HCT116 (cell line): Measurements from ENCODE around the gene PRPF31.

ENCODE experiments used
- CEBPB ChIP-seq: IDR thresholded peaks from 2 replicates; pipeline ENCODE4 v1.6.1; 2012; ENCODE audit warnings: low read depth
- EGR1 ChIP-seq: IDR thresholded peaks from 2 replicates; pipeline ENCODE4 v1.6.1; 2012; ENCODE audit warnings: low read depth
- EZH2 ChIP-seq: fragments of 200-600 bp; sonication (generic); IDR thresholded peaks from 2 replicates; pipeline ENCODE4 v1.6.1; 2017; ENCODE audit warnings: antibody characterized with exemption, mixed run types
- EZH2phosphoT487 ChIP-seq: fragments of 200-600 bp; IDR thresholded peaks from 2 replicates; pipeline ENCODE4 v1.6.1; 2018; ENCODE audit warnings: antibody characterized with exemption, borderline replicate concordance
- POLR2A ChIP-seq: IDR thresholded peaks from 2 replicates; pipeline ENCODE4 v1.7.0; 2011; ENCODE audit warnings: borderline replicate concordance; ENCODE audit not compliant: insufficient read depth, insufficient read length; ENCODE audit errors: extremely low read depth
- REST ChIP-seq: IDR thresholded peaks from 2 replicates; pipeline ENCODE4 v1.6.1; 2012; ENCODE audit warnings: low read depth
- TCF7L2 ChIP-seq: IDR thresholded peaks from 2 replicates; pipeline ENCODE4 v1.7.0; 2011; ENCODE audit warnings: borderline replicate concordance, inconsistent platforms; ENCODE audit not compliant: insufficient read depth, insufficient read length; ENCODE audit errors: extremely low read depth
- ZFX ChIP-seq: fragments of 450-650 bp; IDR thresholded peaks from 2 replicates; pipeline ENCODE4 v1.6.1; 2017
- TF ChIP-seq, protein P1 (sequence below), 3 experiments: fragments of 200-600 bp in 1 of 3; sonication (generic) in 1 of 3; IDR thresholded peaks in 2 of 3; conservative IDR thresholded peaks in 1 of 3; 2 replicates each; pipeline ENCODE4 v1.5.1; 2012 to 2017; ENCODE audit warnings: low read depth in 2 of 3, low read length in 2 of 3, antibody characterized with exemption in 1 of 3, borderline replicate concordance in 1 of 3, control low read depth in 1 of 3, mild to moderate bottlenecking in 1 of 3, mixed read lengths in 1 of 3, mixed run types in 1 of 3, moderate library complexity in 1 of 3; ENCODE audit not compliant: insufficient read depth in 1 of 3
- TF ChIP-seq, protein P2 (sequence below): IDR thresholded peaks from 2 replicates; pipeline ENCODE4 v1.6.1; 2011; ENCODE audit warnings: mild to moderate bottlenecking, low read length, moderate library complexity; ENCODE audit not compliant: insufficient replicate concordance; ENCODE audit errors: extremely low read depth
- TF ChIP-seq, protein P3 (sequence below): IDR thresholded peaks from 2 replicates; pipeline ENCODE4 v1.6.1; 2012

GRCh38 chr19:54142166-54142780 is 26.7 kb downstream of the PRPF31 start:
- TF ChIP-seq, protein P1, sequence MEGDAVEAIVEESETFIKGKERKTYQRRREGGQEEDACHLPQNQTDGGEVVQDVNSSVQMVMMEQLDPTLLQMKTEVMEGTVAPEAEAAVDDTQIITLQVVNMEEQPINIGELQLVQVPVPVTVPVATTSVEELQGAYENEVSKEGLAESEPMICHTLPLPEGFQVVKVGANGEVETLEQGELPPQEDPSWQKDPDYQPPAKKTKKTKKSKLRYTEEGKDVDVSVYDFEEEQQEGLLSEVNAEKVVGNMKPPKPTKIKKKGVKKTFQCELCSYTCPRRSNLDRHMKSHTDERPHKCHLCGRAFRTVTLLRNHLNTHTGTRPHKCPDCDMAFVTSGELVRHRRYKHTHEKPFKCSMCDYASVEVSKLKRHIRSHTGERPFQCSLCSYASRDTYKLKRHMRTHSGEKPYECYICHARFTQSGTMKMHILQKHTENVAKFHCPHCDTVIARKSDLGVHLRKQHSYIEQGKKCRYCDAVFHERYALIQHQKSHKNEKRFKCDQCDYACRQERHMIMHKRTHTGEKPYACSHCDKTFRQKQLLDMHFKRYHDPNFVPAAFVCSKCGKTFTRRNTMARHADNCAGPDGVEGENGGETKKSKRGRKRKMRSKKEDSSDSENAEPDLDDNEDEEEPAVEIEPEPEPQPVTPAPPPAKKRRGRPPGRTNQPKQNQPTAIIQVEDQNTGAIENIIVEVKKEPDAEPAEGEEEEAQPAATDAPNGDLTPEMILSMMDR (IDR thresholded peaks at IDR 0.05 in 2 of 3, conservative IDR thresholded peaks at IDR 0.05 in 1 of 3; ENCODE audit: borderline replicate concordance in 1 of 3, insufficient read depth in 1 of 3, low read depth in 2 of 3, low read length in 2 of 3), result no peak
- TF ChIP-seq EZH2phosphoT487 (no peak), REST (no peak), ZFX (no peak), CEBPB (no peak), TCF7L2 (no peak), EGR1 (no peak), EZH2 (no peak), POLR2A (no peak)
- TF ChIP-seq, protein P2, sequence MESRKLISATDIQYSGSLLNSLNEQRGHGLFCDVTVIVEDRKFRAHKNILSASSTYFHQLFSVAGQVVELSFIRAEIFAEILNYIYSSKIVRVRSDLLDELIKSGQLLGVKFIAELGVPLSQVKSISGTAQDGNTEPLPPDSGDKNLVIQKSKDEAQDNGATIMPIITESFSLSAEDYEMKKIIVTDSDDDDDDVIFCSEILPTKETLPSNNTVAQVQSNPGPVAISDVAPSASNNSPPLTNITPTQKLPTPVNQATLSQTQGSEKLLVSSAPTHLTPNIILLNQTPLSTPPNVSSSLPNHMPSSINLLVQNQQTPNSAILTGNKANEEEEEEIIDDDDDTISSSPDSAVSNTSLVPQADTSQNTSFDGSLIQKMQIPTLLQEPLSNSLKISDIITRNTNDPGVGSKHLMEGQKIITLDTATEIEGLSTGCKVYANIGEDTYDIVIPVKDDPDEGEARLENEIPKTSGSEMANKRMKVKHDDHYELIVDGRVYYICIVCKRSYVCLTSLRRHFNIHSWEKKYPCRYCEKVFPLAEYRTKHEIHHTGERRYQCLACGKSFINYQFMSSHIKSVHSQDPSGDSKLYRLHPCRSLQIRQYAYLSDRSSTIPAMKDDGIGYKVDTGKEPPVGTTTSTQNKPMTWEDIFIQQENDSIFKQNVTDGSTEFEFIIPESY, result no peak
- TF ChIP-seq, protein P3, sequence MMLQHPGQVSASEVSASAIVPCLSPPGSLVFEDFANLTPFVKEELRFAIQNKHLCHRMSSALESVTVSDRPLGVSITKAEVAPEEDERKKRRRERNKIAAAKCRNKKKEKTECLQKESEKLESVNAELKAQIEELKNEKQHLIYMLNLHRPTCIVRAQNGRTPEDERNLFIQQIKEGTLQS, result no peak
